ENCODE results near the gene UBE2E3.

DNA sequence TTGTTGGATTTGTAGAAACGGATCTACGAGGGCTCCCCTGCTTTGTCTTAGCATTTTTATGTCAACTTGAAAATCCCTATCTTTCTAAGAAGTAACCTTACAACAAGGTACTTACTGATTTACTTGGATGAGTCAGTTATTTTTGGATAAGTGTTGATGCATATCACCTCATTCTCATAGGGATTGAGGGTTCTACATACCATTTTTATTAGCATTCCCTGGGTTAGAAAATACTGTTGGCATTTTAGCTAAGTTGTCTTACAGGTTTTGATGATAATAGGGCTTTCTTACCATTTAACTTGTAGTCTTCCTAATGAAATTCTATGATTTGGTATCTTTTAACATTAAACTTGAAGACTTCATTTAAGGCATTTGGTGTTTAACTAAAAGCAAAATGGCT is 125.2 kb downstream of the UBE2E3 start:
- TF ChIP-seq, protein P1, sequence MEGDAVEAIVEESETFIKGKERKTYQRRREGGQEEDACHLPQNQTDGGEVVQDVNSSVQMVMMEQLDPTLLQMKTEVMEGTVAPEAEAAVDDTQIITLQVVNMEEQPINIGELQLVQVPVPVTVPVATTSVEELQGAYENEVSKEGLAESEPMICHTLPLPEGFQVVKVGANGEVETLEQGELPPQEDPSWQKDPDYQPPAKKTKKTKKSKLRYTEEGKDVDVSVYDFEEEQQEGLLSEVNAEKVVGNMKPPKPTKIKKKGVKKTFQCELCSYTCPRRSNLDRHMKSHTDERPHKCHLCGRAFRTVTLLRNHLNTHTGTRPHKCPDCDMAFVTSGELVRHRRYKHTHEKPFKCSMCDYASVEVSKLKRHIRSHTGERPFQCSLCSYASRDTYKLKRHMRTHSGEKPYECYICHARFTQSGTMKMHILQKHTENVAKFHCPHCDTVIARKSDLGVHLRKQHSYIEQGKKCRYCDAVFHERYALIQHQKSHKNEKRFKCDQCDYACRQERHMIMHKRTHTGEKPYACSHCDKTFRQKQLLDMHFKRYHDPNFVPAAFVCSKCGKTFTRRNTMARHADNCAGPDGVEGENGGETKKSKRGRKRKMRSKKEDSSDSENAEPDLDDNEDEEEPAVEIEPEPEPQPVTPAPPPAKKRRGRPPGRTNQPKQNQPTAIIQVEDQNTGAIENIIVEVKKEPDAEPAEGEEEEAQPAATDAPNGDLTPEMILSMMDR (IDR thresholded peaks at IDR 0.05) = no peak
- TF ChIP-seq POLR2A (IDR thresholded peaks at IDR 0.05) (no peak), POLR2AphosphoS5 (IDR thresholded peaks at IDR 0.05) (no peak)

Data from prostate gland (tissue), 2 donors.